Stimulated activated CD4-positive, alpha-beta T cell treated with anti-CD3 and anti-CD28 coated beads, Interleukin-1b, Interleukin-23, amount 100 ng/mL, for 4 hours (primary cell): ENCODE measurements around the gene FCN1.
"Not testable (repeated sequence)": the region's sequence is repeated elsewhere in the genome, so short reads cannot be mapped to it uniquely, and the experiment has no call there.

Experiments used
- DNase-seq, 2 donors: peaks; one replicate each; pipeline ENCODE4 v3.0.0-alpha.2; 2020; ENCODE audit warnings: low read depth in 2 of 2

The FCN1 gene

DNA sequence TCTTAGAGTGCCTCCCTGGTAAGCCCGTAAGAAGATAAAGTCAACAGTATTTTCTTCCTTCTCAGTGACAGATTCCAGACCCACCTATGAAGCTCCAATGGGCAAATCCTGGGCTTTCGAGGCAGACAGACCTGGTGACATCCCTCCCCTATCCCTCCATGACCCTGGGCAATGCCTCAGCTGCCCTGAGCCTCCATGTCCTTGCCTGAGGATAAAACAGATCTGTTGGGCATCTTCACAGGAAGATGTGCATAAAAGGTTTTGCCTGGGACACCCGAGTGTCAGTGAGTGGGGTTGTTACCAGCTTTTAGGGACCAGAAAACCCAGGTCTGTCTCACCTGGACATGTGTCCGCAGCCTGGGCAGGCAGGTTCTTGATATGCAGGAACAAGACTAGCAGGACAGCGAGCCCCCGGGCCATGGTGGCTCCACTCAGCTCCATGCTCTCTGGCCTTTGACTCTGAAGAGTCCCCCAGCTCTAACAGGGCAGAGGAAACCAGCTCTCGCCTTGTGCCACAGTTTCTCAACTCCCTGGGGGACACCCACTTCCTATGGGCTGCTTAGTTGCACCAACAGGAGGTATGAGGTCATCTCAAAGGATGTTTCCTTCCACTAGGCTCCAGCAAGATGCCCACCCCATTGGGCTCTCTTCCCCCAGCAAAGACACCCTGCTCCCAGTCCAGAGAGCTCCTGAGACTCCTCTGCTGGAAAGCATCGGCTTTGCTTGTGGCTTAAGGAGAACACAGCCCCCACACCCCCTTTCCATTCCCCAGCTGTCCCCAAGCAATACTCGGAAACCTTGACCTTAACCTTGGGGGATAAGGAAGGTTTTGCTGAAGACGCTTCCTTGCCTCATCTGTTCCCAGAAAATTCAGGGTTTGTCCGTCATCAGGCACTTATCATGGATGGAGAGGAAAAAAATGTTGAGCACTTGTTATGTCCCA is at the start of gene FCN1:
FCN1 (minus strand) TSS at position 482 of the 943 bp plus-strand sequence; CDS start at position 441, 41 bp downstream.
- DNase-seq, result no peak

DNA sequence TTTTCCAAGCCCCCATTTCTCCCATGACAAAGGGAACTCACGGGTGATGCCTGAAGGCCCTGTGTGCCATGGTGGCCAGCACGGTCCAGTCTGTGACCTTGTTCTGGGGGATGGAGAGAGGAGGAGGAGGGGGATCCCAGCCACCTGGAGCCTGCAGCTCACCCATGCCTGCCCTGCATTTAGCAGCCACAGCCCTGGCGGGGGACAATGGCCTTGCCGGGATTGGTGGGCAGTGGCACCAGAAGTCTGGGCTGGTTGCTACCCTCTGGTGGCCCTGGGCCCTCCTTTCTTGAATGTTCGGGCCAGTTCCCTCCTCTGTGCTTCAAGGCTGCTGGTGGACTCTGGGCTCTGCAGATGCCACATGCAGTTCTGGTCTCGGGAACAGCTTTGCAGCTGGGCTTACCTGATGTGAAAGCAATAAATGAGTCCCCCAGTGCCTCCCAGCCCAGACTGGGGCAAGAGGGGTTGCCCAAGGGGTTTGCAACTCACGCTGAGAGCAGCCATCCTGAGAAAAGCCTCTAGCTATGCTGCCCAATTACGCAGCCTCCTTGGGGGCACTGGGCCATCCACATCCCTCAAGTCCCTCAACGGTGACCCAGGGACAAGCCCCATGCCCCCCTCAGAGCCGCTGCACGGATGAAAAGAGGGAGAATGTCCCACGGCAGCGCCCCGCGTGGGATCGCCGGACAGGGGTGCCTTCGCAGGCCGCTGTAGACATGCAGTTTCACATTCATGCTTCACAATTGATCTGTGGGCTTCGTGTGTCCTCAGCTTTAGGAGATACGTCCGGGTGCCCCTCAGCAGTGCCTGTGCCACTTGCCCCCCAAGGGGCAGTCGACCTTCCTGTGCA is 49.2 kb upstream of the FCN1 start:
- no peak for DNase-seq

DNA sequence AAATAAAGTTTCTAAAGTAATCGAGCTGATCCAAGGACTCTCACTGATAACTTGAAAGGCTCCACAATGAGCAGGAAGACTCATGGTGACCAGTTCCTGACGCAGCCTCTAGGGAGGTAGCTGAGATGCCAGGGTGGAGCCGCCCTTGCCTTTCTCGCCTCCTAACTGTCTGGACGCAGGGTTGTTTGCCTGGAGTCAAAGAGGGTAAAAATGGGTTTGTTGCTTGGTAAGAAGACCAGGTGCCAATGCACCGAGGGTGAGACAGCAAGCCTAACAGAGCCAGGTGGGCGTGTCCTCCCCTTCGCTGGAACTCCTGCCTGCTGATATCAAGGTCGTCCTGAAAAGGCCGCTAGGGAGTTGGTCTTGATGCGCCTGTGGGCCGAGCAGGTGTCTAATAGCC is 48.6 kb upstream of the FCN1 start:
- no peak for DNase-seq

DNA sequence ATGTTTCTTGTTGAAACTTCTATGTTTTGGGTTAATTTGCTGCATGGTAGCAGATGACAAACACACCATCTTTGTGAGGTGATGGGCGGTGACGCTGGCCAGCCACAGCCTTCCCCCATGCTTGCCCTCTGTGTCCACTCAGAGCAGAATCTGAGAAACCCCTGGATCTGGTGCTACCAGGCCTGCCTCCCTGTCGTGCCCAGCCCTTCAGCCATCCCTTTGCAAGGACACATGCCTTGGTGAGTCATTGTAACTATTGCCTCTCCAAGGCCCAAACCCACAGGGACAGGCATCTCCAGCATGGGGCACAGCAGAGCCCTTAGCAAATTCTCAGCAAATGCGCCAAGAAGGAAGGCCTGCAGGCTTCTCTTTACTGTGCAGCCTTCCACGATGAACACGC is 48.1 kb upstream of the FCN1 start:
- no peak for DNase-seq

DNA sequence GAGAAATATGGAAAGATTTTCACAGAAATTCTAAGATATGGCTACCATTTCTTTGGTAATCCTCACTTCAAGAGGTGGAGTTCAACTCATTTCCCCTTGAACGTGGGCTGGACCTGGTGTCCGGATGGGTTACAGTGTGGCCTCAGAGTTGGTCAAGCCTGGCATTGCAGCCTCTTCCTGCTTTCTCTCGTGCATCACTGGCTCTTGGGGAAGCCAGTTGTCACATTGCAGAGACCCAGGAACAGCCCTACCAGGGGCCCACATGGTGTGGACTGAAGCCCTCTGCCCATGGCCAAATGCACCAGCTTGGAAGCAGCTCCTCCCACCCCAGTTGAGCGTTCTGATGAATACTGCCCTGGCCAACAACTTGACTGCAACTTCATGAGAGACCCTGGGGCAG is 47.7 kb upstream of the FCN1 start:
- no peak for DNase-seq

DNA sequence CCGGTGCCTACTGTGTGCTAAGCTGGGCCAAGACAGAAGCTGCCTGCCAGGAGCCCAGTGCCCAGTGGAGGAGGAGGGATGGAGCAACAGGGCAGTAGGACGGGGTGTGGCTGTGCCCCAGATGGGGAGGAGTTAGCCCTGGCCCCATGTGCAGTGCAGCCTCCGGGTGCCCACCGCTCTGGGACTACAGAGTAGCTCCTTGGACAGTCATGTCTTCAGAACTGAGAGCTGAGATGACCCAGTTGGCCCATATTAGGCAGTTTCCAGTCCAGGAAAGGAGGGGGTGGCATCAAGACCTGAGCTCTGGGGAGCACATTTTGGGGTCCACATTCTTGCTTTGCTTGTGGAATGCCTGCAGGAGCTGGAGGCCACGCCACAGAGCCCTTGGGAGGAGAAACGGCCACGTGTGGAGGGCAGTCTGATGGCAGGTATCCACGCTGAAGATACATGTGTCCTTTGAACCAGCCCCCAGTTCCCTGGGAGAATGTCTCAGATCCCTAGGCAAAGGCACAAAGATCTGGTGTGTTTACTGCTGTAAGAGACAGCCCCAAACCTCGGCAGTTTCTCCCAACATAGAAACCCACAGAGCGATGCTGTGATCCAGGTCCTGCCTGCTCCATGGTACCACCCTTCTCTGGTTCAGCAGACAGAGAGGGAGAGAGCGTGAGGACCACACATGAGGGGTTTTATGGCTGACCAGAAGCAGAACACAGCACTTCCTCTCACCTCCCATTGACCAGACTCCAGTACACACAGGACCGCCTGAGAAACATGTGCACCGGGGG is 46.8 kb upstream of the FCN1 start:
- no peak for DNase-seq

DNA sequence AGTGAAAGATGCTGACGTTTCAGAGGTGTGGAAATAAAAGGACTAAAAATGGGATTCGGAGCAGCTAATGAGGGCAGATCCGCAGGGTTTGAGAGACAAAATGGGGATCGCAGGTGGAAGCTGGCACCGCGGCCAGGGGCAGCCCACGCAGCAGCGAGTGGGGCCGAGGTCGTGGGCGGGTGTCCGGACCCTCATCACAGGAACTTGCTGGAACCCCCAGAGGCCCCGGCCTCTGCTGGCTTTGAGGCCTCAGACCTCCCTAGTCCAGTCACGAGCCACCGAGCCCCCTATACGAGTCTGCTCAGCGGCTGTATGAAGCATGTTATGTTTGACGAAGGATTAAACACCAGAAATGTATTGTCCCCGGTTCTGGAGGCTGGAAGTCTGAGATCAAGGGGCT is 45.8 kb upstream of the FCN1 start:
- no peak for DNase-seq

DNA sequence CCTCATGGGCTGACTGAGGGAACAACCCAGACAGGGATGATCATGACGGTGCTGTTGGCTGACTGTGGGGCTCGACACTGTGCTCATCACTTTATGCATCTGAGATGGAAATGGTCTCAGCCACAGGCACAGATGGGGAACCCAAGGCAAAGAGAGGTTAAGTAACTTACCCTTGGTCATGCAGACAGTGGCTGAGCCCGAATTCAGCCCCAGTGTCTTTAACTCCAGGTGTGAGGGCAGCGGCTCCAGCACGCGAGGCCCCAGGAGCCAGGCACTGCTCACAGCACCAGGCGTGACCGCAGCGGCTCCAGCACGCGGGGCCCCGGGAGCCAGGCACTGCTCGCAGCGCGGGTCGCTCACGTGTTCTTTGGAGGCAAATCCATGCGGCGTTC is 45.3 kb upstream of the FCN1 start:
- no peak for DNase-seq

DNA sequence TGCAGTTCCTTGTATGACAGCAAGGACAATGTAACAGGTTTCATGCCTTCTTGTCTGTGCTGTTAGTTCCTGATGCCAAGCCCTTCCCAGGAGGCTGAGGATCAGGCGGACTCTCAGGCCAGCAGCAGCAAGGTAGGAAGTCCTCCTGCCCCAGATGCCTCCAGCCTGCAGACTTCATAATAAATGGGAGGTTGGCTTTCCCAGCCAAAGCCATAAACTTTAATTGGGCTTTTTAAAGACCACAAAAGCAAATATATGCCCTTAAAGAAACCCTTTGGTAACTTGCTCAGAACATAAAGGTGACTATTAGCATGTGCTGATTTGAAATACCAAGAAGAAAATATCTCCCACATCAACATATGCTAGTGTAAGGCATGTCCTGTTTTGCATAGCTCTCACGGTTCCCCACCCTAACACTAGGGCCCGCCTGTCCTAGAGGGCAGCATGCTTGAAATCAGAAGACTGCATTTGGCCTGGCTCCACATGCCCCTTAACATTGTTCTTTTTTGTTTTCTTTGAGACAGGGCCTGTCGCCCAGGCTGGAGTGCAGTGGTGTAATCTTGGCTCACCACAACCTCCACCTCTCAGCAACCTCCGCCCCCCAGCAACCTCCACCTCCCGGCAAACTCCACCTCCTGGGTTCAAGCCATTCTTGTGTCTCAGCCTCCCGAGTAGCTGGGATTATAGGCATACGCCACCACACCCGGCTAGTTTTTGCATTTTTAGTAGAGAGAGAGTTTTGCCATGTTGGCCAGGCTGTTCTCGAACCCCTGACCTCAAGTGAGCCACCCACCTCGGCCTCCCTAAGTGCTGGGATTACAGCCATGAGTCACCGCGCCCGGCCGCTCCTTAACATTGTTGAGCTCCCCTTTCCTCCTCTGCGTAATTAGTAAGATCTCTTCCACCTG is 44.6 kb upstream of the FCN1 start:
- DNase-seq, result no peak

DNA sequence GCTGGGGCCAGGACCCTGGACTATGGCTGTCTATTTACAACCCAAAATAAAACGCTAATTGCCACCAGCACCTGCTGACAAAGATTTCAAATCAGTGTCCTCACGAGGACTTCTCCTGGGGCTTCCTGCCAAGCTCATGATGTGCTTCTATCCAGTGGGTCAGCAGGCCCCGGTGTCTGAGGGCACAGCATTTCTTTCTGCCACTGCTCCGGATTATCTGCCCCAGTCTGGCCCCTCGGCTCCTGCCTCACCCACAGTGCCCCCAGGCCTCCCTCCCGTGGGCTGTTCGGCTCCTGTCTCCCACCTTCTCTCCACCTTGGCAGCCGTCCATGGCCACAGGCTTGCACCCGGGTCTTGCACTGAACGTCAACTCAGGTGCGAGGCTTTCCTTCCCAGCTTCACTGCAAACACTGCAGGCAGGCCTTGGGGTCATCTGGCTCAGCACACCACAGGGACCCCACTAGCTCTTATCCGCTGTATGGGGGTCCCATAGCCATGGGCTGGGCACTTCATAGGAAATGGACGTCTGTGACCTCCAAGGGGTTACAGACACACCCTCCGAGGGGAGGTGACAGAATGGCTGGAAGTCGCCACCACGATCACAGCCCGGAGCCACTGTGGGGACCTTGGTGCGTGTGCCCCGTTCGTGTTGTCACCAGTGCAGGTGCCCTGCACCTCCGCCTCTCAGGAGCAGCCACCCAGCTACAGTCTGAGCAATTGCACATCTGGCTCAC is 43.8 kb upstream of the FCN1 start:
- DNase-seq, result no peak

DNA sequence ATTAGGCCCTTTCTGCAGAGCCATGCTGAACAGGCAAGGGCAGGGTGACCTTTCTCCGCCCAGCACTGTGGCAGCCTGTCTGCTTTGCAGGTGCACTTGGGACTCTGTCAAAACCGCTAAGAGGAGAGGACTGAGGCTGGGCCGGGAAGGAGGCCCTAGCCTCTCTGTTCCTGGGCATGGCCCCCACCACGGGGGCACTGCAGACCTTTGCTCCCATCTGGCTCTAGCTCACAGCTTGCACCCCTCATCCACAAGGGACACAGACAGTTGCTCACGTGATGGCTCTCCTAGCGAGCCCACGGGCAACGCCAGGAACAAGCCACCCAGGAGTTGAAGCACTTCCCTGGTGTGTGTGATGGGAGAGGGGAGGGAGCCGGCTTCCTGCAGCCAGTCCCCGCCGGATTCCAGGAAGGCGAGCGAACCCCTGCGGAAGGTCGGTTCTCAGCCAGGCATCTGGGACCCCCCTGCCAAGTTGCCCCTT is 43.0 kb upstream of the FCN1 start:
- DNase-seq, result no peak

DNA sequence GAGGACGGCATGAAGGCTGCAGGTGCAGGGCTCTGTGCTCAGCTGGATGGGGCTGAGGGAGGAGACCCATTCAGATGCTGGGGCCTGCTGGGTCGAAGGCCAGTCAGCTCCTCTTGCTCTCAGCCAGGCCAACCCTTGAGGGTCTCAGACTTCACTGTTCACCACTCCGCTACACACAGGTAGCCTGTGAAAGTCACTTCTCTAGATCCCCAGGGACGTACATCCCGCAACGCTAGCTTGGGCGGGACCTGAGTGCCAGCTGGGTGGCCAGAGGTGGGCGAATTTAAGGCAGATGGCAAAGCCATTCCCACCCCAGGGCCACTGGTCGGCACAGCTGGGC is 42.2 kb upstream of the FCN1 start:
- DNase-seq, result no peak

DNA sequence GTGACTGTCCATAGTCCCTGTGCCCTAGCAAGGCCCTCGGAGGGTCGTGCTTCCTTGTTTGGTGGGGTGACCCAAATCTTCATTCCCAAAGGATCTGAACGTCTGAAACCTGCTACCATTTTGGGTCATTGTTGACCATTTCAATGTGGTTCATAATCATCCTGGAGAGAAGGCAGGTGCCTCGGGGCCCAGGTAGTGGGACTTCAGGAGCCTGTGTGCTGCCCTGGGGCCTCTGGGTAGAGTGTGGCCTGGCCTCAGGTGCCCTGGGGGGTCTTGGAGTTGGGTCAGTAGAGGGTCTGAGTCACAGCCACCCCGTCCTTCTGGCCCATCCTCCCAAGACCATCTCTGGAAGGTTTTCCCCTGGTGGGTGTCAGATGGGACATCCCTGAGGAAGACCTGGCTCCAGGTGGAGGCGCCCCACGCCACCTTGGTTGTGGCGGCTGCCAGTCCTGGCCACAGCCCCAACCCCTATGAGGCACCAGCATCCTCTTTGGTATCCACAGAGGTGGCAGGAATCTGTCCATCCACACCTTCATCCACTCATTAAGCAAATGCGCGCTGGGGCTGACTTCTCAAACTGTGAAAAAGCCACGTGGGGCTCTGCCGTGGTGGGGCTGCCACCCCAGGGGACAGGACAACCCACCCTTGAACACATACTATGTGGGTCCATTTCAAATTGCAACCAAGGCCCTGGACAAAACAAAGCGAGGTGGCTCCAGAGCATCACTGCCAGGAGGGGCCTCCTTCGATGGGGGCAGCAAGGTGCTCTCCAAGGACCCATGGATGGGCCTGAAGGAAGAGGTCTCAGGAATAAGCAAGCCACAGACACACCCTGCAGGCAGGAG is 41.6 kb upstream of the FCN1 start:
- DNase-seq, result no peak

DNA sequence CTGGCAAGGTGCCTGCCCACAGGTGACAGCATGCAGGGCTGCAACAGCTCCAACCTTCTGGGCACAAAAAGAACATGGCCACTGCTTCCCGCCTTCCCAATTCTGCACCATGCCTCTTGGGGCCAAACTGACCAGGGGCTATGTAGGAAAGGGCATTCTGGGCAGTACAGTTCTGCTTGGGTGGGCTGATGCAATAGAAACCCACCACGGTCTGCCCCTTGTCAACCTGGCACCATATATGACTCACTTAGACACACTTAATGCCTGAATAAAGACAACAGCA is 40.2 kb upstream of the FCN1 start:
- DNase-seq, result no peak

DNA sequence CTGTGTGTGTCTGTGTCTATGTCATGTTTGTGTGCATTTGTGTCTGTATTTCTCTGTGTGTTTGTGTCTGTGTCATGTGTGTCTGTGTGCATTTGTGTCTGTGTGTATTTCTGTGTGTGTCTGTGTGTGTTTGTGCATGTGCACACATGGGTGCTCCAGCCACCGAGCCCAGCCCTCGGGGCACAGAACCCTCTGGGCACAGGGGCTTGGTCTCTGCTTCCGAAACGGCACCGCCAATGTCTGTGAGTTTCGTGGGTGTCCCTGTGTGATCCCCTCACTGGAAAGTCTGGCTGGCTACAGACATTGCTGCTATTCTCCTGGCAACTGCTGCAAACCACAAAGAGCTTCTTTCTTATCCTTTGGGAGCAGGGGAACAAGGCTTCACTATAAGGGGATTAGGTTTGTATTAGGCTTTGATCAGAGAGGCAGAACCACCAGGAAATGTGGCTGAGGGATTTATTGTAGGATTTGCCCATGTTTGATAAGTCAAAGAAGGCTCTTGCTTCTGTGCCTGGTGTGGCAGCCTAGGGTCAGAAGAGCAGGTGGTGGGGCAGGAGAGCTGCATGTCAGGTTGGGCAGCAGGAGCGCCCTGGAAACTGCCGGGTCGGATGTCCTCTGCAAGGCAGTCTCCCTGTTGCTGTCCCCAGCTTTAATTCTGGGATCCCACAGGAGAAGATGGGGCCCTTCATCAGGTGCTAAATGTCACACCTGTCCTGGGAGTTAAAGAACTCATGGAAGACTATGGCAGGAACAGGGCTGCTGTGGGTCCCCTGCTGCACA is 39.6 kb upstream of the FCN1 start:
- DNase-seq, result no peak

DNA sequence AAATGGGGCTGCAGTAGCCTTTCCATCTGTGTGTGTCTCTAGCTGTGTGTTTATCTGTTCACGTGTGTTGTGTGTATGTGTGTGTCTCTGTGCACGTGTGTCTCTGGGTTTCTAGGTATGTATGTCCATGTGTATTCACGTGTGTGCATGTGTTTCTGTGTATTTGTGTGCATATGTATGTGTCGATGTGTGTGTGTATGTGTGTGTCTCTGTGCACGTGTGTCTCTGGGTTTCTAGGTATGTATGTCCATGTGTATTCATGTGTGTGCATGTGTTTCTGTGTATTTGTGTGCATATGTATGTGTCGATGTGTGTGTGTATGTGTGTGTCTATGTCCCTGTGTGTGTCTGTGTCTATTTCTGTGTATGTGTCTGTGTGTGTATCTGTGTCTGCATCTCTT is 38.7 kb upstream of the FCN1 start:
- DNase-seq, result not testable (repeated sequence)

DNA sequence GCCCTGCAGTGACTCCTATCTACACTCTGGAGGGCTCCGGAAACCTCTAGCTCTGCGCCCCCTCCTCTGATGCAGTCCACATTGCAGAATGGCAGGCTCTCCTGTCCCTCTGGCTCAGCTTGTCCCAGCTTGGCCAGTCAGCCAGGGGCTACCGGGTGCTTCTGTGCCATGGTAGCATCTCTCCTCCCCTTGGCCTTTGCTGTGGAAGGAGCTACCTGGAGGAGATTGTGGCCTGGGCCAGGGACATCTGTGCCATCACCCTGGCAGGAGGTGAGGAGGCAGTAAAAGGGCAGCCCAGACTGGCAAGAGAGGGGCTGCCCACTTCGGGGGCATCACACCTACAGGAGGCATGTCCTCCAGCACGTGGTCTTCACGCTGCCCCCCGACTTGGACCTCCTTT is 38.1 kb upstream of the FCN1 start:
- no peak for DNase-seq

DNA sequence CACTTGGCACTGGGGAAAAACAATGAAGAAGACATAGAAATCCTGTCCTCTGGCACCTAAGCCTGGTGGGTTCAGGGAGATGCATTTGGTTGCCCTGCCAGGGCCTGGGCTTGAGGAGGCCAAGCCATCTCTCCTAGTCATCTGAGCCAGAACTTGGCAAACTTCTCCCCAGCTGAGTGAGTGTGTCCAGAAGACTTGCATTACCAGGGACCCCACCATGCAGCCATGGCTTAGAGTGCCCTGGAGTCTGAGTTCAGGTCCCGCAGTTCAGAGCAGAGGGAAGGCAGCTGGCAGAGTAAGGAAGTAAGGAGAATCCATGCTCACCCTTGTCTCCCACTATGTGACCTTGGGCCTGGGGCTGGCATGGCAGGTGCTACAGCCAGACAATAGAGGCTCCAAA is 37.4 kb upstream of the FCN1 start:
- DNase-seq, result no peak

DNA sequence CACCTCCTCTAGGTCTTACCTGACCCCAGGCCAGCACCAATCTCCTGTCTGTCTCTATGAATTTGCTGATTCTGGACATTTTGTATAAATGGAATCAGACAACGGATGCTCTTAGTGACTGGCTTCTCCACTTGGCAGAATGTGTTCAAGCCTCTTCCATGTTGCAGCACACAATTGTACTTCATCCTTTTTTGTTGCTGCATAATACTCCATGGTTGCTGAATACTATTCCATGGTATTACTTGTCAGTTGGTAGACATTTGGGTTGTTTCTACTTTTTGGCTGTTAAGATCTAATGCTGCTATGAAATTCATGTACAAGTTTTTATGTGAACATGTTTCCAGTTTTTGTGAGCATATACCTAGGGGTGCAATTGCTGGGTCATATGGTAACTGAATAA is 34.3 kb upstream of the FCN1 start:
- no peak for DNase-seq
